ENCODE measurements around the gene ENO2. TPM values are rescaled to one million over a fixed set of nuclear protein-coding genes. Genes with fewer than 3 reads are reported as not detected.
"Not testable (repeated sequence)": the region's sequence is repeated elsewhere in the genome, so short reads cannot be mapped to it uniquely, and the experiment has no call there.

The ENO2 gene
- total RNA-seq, 1 donor from 2014 or later: 12.0 TPM

- DNase-seq: no peak
- no peak for ATAC-seq
- intact Hi-C loops (cut with micrococcal nuclease): no loop called here
These were observed 8.9 kb upstream of the ENO2 start for GRCh38 chr12:6905414-6906040.

DNA sequence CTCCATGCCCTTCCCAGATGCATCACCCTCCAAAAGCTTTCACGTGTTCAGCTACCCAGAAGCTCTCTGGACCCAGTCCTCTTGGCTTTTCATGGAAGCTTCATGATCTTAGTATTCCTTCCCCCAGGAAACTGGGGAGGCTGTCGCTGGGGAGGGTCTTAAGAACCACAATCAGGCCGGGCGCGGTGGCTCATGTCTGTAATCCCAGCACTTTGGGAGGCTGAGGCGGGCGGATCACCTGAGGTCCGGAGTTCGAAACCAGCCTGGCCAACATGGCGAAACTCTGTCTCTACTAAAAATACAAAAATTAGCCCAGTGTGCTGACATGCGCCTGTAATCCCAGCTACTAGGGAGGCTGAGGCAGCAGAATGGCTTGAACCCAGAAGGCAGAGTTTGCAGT lies 6.2 kb upstream of the ENO2 start:
- ATAC-seq; intact Hi-C loops (cut with micrococcal nuclease); DNase-seq: not testable (repeated sequence)

DNA sequence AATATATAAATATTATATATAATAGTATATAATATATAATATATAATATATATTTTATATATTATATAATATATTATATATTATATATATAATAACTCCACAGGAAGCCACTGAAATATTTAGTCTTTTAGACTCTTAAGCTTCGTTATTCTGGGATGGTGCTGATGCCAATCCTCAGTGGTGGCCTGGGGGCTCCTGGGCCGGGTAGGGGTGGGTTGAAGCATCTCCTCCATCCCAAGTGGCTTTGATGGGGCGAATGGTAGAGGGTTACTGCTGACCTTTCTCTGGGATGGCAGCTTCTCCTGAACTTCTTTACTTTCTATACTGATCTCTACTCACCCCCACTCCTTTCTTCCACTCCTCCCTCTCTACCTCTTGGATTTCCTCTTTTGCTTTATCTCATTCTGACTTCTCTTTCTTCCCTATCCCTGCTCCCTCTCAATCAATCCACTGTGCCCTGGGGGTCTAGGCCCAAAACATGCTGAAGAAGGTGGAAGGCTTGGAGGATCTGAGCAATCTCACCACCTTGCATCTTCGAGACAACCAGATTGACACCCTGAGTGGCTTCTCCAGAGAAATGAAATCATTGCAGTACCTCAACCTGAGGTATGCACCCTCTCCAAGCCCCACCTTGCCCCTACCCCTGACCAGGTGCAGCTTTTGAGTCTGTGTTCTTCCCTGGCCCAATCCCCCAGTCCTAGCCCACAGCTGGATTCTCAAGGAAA lies 4.8 kb upstream of the ENO2 start:
- ATAC-seq (no peak), DNase-seq (no peak)
- intact Hi-C loops (cut with micrococcal nuclease): no loop called here

GRCh38 chr12:6912164-6912935 lies 2.0 kb upstream of the ENO2 start:
- ATAC-seq: no peak
- no peak for DNase-seq
- intact Hi-C loops (cut with micrococcal nuclease): no loop called here

GRCh38 chr12:6914947-6915788 lies 788 bp downstream of the ENO2 start:
- DNase-seq (no peak), ATAC-seq (peak; percentile 10)
- intact Hi-C loops (cut with micrococcal nuclease): no loop called here

DNA sequence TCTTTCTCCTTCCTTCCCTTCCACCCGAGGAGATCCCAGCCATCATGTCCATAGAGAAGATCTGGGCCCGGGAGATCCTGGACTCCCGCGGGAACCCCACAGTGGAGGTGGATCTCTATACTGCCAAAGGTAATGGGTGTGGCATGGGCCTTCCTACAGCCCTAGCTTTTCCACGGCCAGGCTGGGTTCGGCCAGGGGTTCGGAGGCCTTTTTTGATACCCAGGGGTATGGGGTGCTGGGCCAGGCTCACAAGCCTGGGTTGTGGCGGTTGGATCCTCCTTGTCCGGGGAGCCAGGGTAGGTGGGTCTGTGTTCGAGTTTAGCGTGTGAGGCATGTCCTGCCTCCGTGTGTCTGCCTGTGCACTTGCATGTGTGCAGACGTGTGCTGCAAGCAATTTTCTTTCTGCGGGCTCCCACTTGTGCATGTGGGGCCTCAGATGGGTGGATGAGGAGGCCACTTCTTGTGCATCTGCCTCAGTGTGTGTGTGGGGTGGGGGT lies 1.5 kb downstream of the ENO2 start:
- no peak for ATAC-seq
- no peak for DNase-seq
- intact Hi-C loops (cut with micrococcal nuclease): no loop called here

- ATAC-seq (no peak), DNase-seq (no peak)
- intact Hi-C loops (cut with micrococcal nuclease): no loop called here
These were observed 2.2 kb downstream of the ENO2 start for GRCh38 chr12:6916426-6917200.

DNA sequence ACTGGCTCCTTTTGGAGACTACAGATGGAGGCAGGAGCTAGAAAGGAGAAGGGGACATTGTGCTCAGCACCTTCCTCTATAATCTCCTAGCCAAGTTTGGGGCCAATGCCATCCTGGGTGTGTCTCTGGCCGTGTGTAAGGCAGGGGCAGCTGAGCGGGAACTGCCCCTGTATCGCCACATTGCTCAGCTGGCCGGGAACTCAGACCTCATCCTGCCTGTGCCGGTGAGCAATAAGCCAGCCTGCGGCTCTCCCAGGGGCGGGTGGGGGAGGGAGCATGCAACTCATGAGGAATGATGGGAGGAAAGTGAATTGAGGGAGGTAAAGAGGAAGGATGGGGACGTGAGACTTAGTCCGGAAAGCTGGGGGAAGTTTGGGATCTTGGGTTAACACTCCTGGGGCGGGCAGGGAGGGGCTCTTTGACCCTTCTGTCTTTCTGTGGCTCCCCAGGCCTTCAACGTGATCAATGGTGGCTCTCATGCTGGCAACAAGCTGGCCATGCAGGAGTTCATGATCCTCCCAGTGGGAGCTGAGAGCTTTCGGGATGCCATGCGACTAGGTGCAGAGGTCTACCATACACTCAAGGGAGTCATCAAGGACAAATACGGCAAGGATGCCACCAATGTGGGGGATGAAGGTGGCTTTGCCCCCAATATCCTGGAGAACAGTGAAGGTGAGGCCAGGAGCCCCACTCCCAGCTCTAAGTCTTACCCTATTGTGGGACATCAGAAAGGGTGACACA lies 3.3 kb downstream of the ENO2 start:
- ATAC-seq (no peak), DNase-seq (no peak)
- intact Hi-C loops (cut with micrococcal nuclease): no loop called here

DNA sequence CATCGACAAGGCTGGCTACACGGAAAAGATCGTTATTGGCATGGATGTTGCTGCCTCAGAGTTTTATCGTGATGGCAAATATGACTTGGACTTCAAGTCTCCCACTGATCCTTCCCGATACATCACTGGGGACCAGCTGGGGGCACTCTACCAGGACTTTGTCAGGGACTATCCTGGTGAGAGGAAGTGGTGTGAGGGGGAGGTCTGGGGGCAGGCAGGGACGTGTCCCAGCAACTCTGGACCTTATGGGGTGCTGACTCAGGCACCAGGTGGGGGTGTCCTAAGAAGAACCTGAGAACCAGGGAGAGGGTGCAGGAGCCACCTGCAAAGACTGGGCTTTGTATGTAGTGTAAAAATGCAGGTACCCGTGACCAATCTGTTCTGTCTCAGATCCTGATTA lies 5.2 kb downstream of the ENO2 start:
- intact Hi-C loops (cut with micrococcal nuclease): no loop called here
- DNase-seq (no peak), ATAC-seq (no peak)

DNA sequence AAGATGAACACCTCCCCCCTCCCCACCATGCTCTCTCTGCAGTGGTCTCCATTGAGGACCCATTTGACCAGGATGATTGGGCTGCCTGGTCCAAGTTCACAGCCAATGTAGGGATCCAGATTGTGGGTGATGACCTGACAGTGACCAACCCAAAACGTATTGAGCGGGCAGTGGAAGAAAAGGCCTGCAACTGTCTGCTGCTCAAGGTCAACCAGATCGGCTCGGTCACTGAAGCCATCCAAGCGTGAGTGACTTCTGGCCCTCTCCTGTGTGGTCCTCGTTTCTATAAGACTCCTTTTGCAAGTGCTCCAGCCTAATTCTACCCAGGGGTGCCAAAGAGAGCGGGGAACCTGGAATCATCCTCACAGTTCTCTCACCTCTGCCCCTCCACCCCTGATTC lies 7.2 kb downstream of the ENO2 start:
- intact Hi-C loops (cut with micrococcal nuclease): no loop called here
- ATAC-seq (no peak), DNase-seq (no peak)

GRCh38 chr12:6921996-6922946 lies 7.9 kb downstream of the ENO2 start:
- DNase-seq: no peak
- intact Hi-C loops (cut with micrococcal nuclease): no loop called here
- no peak for ATAC-seq

GRCh38 chr12:6923003-6923732 lies 8.8 kb downstream of the ENO2 start:
- ATAC-seq (no peak), DNase-seq (no peak)
- intact Hi-C loops (cut with micrococcal nuclease): no loop called here

- intact Hi-C loops (cut with micrococcal nuclease): no loop called here
- ATAC-seq (no peak), DNase-seq (no peak)
These were observed 9.5 kb downstream of the ENO2 start for GRCh38 chr12:6923851-6924250.

GRCh38 chr12:6925239-6925539 lies 10.8 kb downstream of the ENO2 start:
- ATAC-seq (no peak), DNase-seq (no peak)
- intact Hi-C loops (cut with micrococcal nuclease): no loop called here

GRCh38 chr12:6925540-6926279 lies 11.3 kb downstream of the ENO2 start:
- intact Hi-C loops (cut with micrococcal nuclease): no loop called here
- peak; percentile 50 for ATAC-seq
- DNase-seq: peak; percentile 81

Measured in left ventricle myocardium superior (tissue), 1 donor.